GM18951 (cell line): ENCODE data around the gene MRPS22.

Experiments
- POLR2A ChIP-seq: IDR thresholded peaks from 4 replicates; pipeline ENCODE4 v1.6.1; 2011; ENCODE audit warnings: mild to moderate bottlenecking; ENCODE audit not compliant: insufficient read length, insufficient read depth; ENCODE audit errors: extremely low read depth
- in situ Hi-C: fragments of 300-500 bp; cut with MboI; formaldehyde crosslinking; loops from one replicate; pipeline ENCODE4 v1.12.0; 2022; ENCODE audit warnings: low sequenced_read_pairs, mixed read lengths, inconsistent platforms; ENCODE audit not compliant: unreplicated experiment

MRPS22 gene

GRCh38 chr3:139317660-139318430 is 26.0 kb upstream of the MRPS22 start:
- no peak for TF ChIP-seq POLR2A
- in situ Hi-C loops = loop anchor here (25.0 kb wide), 1 partner anchor 206 kb away; no protein-coding TSS in a partner anchor

DNA sequence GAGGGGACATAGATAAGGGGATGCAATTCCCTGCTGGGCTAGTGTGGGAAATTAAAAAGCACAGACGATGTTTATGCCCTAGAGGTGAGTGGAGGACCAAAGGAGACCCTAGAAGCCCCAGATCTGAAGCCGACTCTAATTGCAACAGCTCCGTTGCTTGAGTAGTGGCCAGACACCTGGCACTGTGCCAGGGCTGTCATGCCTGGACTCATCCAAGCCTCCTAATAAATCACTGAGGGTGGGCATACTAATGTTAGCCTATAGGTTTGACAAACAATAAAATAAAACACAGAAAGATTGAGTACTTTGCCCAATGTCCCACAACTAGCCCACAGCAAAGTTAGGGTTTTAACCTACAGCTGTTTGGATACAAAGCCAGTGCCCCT is 25.4 kb upstream of the MRPS22 start:
- in situ Hi-C loops = loop anchor here (25.0 kb wide), 1 partner anchor 206 kb away; no protein-coding TSS in a partner anchor

DNA sequence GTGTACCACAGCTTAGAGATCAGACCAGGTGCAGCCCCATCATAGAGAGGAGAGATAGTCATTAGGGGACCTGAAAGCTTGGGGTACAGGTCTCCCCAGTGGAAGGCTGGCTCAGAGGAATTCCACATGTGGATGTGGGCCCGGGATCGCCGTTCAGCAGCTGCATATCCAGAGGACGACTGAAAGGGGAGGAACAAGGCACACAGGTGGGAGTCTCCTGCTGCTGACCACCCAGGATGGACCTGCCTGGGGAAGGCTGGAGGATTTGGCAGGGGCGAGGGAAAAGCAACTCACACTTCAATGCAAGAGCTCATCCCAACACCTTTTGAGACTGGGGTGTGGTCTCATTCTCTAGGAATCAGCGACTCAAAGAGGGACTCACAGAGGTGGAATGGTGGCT is 25.0 kb upstream of the MRPS22 start:
- in situ Hi-C loops = loop anchor here (25.0 kb wide), 1 partner anchor 207 kb away; no protein-coding TSS in a partner anchor
- TF ChIP-seq POLR2A = no peak

More for the DNA sequence above, 25.4 kb upstream of the MRPS22 start:
- no peak for TF ChIP-seq POLR2A

DNA sequence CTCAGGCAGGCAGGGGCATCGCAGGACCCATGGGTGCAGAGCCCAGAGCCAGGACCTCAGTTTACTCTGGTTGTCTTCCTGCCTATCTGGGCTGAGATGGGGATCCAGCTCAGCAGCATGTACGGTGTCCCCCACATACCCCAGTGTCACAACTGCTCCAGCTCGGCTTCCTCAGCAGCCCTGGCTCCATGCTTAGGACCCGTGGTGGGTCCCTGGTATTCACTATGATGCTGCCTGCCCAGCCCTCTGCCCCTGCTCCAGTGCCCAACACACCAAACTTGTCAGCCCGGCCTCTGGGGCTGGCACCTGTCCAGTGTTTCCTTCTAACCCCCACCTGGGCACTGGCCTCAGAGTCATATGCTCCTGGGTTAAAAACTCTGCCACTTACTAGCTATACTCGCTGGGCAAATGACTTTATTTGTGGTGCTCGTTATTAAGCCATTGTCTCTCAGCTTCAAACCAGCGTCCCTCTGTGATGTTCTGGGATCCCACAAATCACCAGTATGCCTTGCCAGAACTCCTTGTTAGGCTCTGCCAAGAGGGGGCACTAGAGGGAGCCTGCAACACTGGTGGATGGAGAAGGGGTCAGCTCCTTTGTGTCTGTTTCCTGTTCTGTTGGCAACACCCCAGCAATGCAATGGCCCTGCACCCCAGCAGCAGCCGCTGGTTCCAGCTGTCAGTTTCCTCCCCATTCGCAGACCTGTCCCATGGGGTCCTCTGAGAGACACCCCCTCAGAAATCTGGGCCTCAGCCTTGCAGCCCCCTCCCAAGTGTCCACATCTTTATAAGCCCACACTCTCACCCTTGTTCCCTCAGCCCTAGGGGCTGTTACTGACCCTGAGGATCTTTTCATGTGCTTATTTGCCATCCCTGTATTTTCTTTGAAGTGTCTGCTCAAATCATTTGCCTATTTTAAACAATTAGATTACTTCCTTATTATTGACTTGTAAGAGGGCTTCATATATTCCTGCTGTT is 24.1 kb upstream of the MRPS22 start:
- in situ Hi-C loops = loop anchor here (5.0 to 25.0 kb wide), 2 partner anchors 207 to 377 kb away; no protein-coding TSS in a partner anchor
- no peak for TF ChIP-seq POLR2A

DNA sequence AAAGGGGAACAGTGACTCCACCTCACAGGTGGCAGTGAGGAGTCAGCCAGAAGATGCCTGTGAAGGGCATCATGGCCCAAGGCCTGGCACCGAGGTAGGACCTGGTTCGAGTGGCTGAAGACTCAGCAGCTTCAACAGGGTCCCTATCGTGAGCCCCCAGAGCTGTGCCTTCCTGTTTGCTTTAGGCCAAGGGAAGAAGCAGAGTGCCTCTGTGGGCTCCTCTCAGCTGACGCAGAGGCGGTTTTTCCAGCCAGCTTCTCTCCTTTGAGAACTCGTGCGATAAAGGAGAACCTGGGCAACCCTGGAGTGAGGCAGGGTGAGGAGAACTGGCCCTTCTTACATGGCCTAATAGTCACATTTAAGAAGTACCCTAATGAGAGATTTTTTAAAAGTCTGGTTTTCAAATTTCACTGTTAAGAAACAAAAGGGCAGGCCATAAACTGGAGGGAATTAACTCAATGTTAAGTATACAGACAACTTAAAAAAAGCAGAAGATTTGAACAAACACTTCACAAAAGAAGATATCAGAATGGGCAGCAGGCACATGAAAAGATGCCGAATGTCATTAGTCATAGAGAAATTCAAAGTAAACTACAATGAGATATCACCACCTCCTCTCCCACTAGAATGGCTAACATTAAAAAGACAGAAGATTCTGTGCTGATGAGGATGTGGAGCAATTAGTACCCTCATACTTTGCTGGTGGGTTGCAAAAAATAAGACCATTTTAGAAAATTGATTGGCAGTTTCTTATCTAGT is 23.1 kb upstream of the MRPS22 start:
- TF ChIP-seq POLR2A = no peak
- in situ Hi-C loops = loop anchor here (5.0 to 25.0 kb wide), 2 partner anchors 208 to 378 kb away; no protein-coding TSS in a partner anchor

DNA sequence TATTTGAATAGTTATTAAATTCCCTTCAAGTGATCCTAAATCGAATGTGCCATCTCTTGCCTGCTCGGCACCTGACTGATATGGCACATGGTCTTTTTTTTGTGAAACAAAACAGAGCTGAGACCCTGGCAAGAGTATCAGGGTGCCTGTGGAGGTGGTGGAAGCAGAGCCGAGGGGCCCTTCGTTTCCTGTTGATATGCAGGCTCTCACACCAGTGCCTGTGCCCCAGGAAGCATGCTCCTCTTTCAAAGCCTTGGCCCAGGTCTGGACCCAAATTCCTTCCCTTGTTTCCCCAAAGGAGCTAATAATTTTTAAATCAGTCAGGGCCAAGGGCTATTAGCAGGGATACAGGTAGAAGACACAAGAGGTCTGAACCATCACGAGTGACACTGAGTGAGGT is 21.5 kb upstream of the MRPS22 start:
- no peak for TF ChIP-seq POLR2A
- in situ Hi-C loops = loop anchor here (5.0 to 25.0 kb wide), 2 partner anchors 210 to 380 kb away; no protein-coding TSS in a partner anchor

DNA sequence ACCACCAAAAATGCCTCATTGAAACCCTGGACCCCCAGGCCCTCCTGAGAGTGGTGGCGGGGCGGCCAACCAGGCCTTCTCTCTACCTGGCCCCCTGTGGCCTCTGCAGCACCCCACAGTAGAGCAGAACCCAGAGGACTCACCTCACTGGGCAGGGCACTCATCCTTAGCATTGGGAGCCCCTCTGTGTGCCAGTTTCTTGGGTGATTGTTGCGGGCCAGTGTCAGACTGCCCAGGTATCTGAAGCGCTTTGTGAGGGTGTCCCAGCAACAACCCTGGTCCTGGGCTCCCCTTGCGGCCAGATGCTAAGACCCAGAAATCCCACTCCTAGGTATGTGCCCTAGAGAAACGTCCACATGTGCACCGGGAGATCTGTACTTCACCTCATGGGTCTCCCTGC is 20.7 kb upstream of the MRPS22 start:
- TF ChIP-seq POLR2A = no peak
- in situ Hi-C loops = loop anchor here (5.0 to 25.0 kb wide), 2 partner anchors 211 to 381 kb away; no protein-coding TSS in a partner anchor

- TF ChIP-seq POLR2A = no peak
- in situ Hi-C loops = loop anchor here (5.0 to 25.0 kb wide), 2 partner anchors 212 to 382 kb away; no protein-coding TSS in a partner anchor
These were observed 19.4 kb upstream of the MRPS22 start for GRCh38 chr3:139324456-139324855.

DNA sequence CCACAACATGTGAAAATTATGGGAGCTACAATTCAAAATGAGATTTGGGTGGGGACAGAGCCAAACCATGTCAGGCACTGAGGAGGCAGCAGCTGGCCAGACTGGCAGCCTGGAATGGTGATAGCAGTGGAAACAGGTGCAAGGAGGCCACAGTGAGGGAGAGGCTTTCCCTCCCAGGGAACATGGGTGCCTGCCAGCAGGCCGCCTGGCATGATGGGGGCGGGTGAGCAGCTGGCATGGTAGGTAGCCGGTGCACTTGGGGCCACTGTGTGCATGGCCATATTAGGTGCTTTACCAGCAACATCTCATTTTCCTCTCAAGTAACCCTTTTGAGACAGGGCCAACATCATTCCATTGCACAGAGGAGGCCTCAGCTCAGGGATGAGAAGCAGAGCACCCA is 18.3 kb upstream of the MRPS22 start:
- TF ChIP-seq POLR2A = no peak
- in situ Hi-C loops = no loop called here

DNA sequence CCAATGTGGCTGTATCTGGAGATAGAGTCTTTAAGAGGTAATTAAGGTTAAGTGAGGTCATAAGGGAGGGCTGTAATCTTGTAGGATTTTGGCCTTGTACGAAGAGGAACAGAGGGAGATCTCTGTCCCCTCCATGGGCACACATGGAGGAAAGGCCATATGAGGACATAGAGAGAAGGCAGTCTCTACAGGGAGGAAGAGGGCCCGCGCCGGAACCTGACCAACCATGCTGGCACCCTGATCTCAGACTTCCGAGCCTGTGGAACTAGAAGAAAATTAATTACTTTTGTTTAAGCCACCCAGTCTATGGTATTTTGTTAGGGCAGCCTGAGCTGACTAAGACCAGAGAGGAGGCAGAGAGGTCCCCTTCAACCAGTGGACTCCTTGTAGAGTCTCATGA is 17.7 kb upstream of the MRPS22 start:
- in situ Hi-C loops = no loop called here

DNA sequence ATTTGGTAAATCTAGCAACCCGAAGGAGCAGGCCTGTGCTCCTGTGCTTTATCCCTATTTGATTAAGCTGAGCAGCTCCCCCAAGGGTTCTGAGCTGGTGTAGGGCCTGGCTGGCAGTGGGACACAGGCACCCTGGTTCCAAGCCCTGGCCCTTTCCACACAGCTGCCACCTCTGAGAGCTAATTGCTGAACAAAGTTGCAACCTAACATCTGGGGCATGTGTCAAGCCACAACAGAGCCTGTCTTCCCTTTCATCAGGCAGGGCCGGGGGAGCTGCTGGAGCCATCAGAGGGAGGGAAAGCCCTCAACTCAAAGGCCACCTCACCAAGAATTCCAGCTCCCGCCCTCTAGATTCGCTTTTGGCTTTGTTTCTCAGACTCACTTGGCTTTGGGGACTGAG is 17.1 kb upstream of the MRPS22 start:
- no peak for TF ChIP-seq POLR2A
- in situ Hi-C loops = no loop called here

More for the DNA sequence above, 17.7 kb upstream of the MRPS22 start:
- no peak for TF ChIP-seq POLR2A

- in situ Hi-C loops = no loop called here
- no peak for TF ChIP-seq POLR2A
These were observed 16.6 kb upstream of the MRPS22 start for GRCh38 chr3:139327231-139327630.

DNA sequence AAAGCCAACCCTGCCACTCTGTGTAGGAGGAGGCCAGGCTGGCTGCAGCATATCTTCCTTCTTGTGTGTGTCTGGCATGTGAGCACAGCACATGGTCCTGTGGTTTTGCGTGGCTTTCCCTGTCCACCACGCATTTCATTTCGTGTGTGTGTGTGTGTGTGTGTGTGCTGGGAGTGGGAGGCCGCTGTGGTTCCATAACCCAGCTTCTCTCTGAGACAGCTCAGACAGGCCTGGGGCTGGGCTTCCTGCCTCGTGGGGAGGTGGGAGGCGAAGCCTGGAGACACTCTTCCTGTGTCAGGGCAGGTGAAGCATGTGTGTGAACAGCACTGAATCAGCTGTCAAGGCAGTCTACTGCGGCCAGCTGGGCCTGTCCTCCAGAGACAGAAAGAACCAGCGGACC is 16.0 kb upstream of the MRPS22 start:
- in situ Hi-C loops = no loop called here
- no peak for TF ChIP-seq POLR2A

DNA sequence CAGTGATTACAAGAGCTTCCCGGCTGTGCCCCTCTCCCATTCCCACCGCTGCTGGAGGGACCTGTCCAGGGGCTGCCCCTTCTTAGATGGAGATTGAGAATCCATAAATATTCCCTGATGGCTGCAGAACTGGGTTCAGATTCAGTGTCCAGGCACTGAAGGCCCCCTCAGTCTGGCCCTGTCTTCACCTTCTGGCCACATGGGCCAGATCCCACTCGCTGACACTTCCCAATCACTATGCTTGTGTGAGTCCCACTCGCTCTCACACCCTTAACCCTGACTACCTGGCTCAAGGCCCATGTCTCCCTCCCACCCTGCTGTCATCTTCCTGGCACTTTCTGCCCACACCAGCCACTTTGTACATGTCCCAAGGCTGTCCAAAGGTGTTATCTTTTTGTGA is 15.5 kb upstream of the MRPS22 start:
- in situ Hi-C loops = no loop called here
- TF ChIP-seq POLR2A = no peak
